SU-DHL-6 (cell line): Measurements from ENCODE around the gene NFIA.

Experiments
- H2AFZ ChIP-seq: fragments of 200-600 bp; sonication (generic); 2 replicates; pipeline ENCODE4 v1.6.1; 2014; ENCODE audit warnings: low read depth, mild to moderate bottlenecking, moderate library complexity, mixed read lengths, antibody characterized with exemption, low read length; ENCODE audit not compliant: severe bottlenecking
- H3F3A ChIP-seq: fragments of 200-600 bp; shearing (Covaris generic); 2 replicates; pipeline ENCODE4 v1.6.0; 2016; ENCODE audit warnings: antibody characterized with exemption, mild to moderate bottlenecking; ENCODE audit not compliant: insufficient read depth
- H3K27ac ChIP-seq: fragments of 200-600 bp; sonication (generic); 2 replicates; pipeline ENCODE4 v1.5.1; 2016; ENCODE audit warnings: low read depth, mild to moderate bottlenecking, low read length, moderate library complexity, mixed read lengths
- H3K27me3 ChIP-seq: fragments of 200-600 bp; sonication (generic), shearing (Covaris generic); 2 replicates; pipeline ENCODE4 v1.6.0; 2014; ENCODE audit warnings: mild to moderate bottlenecking, low read length
- H3K36me3 ChIP-seq: fragments of 200-600 bp; sonication (generic); 2 replicates; pipeline ENCODE4 v1.6.1; 2014; ENCODE audit warnings: mild to moderate bottlenecking, low read length, mixed read lengths
- H3K4me2 ChIP-seq: fragments of 300-600, 200-600 bp; shearing (Covaris generic), sonication (generic); 2 replicates; pipeline ENCODE4 v1.6.0; 2014; ENCODE audit warnings: low read length, low read depth, mild to moderate bottlenecking; ENCODE audit not compliant: poor library complexity, severe bottlenecking
- H3K4me3 ChIP-seq: fragments of 200-600 bp; sonication (generic); 2 replicates; pipeline ENCODE4 v1.5.1; 2014; ENCODE audit warnings: antibody characterized with exemption, low read length, mild to moderate bottlenecking, mixed read lengths; ENCODE audit not compliant: insufficient read depth, poor library complexity, severe bottlenecking
- H3K79me2 ChIP-seq: fragments of 200-600 bp; sonication (generic); 2 replicates; pipeline ENCODE4 v1.6.1; 2014; ENCODE audit warnings: mild to moderate bottlenecking, low read length, moderate library complexity; ENCODE audit not compliant: insufficient read depth
- H3K9ac ChIP-seq: fragments of 200-600 bp; sonication (generic); 2 replicates; pipeline ENCODE4 v1.7.0; 2014; ENCODE audit warnings: mild to moderate bottlenecking, low read length
- H3K9me2 ChIP-seq: fragments of 200-600 bp; sonication (generic); replicated peaks from 2 replicates; pipeline ENCODE4 v1.6.1; 2014; ENCODE audit warnings: low read length; ENCODE audit not compliant: insufficient read depth
- H3K9me3 ChIP-seq: fragments of 200-600 bp; sonication (generic); 2 replicates; pipeline ENCODE4 v1.6.1; 2014; ENCODE audit warnings: low read length, mixed read lengths; ENCODE audit not compliant: insufficient read depth
- H4K20me1 ChIP-seq: fragments of 200-600 bp; sonication (generic); 2 replicates; pipeline ENCODE4 v1.6.1; 2014; ENCODE audit warnings: low read depth, mild to moderate bottlenecking, antibody characterized with exemption, low read length, moderate library complexity, mixed read lengths
- CTCF ChIP-seq: fragments of 200-600 bp; sonication (generic); IDR thresholded peaks from one replicate; pipeline ENCODE4 v1.5.1; 2017; ENCODE audit warnings: antibody characterized with exemption, mild to moderate bottlenecking, low read length, moderate library complexity; ENCODE audit not compliant: insufficient read depth, poor library complexity, severe bottlenecking
- EZH2phosphoT487 ChIP-seq: fragments of 200-600 bp; sonication (generic), shearing (Covaris generic); conservative IDR thresholded peaks from 2 replicates; pipeline ENCODE4 v1.6.1; 2018; ENCODE audit warnings: mild to moderate bottlenecking, antibody characterized with exemption, low read length, moderate library complexity, mixed read lengths

Gene NFIA

DNA sequence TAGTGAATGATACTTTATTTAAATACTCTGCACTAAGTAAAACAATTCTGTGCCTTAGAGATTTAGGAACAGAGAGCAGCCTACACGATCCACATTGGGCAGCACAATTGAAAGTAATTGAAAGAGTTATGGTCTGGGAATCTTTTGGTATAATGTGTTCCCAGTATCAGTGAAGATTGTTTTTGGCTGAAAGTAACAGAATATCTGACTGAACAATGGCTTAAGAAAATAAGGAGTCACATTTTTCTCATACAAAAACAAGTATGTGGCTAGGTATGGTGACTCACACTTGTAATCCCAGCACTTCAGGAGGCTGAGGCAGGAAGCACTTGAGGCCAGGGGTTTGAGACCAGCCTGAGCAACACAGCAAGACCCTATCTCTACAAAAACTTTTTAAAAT lies 306.2 kb downstream of the NFIA start:
- H3K4me3 ChIP-seq, result no peak overlapping the region
- TF ChIP-seq EZH2phosphoT487 (no peak), CTCF (no peak)

GRCh38 chr1:61389194-61389925 lies 307.0 kb downstream of the NFIA start:
- TF ChIP-seq EZH2phosphoT487 (no peak), CTCF (no peak)

More for the DNA sequence above, 306.2 kb downstream of the NFIA start:
- H3K36me3 ChIP-seq, result peaks cover 11% of the 10 kb centered on the region; the same call in 1 of the 2 replicates
- H3K27me3 ChIP-seq, result no peaks in the 10 kb centered on the region
- no peaks in the 10 kb centered on the region for H3K79me2 ChIP-seq
- H3F3A ChIP-seq, result no peaks in the 10 kb centered on the region
- H3K9ac ChIP-seq, result no peak overlapping the region
- H3K27ac ChIP-seq, result no peak overlapping the region
- no peaks in the 10 kb centered on the region for H3K9me3 ChIP-seq
- no peak overlapping the region for H2AFZ ChIP-seq
- H3K9me2 ChIP-seq, result no peaks in the 10 kb centered on the region
- H4K20me1 ChIP-seq, result no peaks in the 10 kb centered on the region
- H3K4me2 ChIP-seq, result no peak overlapping the region

DNA sequence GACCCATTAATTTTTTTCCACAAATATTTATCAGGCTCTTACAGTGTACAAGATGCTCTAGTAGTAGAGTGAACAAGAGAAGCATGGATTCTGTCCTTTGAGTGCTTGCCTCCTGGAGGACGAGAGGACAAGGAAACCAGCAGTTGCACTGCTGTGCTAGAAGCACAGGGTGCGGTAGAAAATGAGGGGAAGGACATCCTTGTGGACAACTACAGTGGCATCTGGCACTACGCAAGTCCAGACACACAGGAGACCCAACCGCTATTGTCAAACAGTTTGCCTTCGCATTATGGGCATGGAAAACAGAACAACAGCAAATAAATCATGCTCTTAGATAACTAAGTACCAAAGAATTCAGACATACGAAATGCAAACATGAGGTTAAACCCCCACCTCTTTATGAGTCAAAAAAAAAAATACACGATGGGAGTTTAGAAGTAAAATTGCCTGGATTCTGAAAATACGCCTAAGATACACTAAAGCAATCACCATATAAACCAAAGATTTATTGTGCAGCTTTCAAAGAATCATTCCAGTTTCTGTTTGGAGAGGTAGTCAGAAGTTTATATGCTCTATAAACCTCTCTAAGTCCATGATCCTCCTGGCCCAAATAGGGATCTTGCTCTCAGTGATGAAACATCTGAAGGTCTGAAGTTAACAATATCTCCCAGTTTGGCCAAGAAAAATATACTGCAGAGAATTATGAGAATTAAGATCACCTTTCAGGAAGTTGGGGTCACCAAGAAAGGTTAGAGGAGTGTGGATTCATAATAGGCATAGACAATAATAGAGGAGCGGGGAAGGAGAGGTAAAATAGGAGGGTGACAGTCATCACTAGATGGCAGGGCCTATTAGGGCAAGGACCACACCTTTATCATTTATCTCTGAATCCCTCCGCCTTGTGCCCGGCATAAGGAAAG lies 307.8 kb downstream of the NFIA start:
- Histone ChIP-seq H3K9me3 (no peaks in the 10 kb centered on the region), H3K4me2 (no peak overlapping the region), H3K27ac (no peak overlapping the region), H4K20me1 (no peaks in the 10 kb centered on the region), H3K36me3 (peaks cover 11% of the 10 kb centered on the region; the same call in 1 of the 2 replicates), H2AFZ (no peak overlapping the region), H3K9ac (no peak overlapping the region), H3K9me2 (no peaks in the 10 kb centered on the region), H3K27me3 (no peaks in the 10 kb centered on the region), H3K79me2 (no peaks in the 10 kb centered on the region), H3K4me3 (no peak overlapping the region), H3F3A (no peaks in the 10 kb centered on the region)
- TF ChIP-seq EZH2phosphoT487, result no peak

More at GRCh38 chr1:61389194-61389925, 307.0 kb downstream of the NFIA start:
- Histone ChIP-seq H3K79me2 (no peaks in the 10 kb centered on the region), H3K9me2 (no peaks in the 10 kb centered on the region), H3K4me2 (no peak overlapping the region), H2AFZ (no peak overlapping the region), H3K9ac (no peak overlapping the region), H3K27me3 (no peaks in the 10 kb centered on the region), H3K9me3 (no peaks in the 10 kb centered on the region), H3K36me3 (peaks cover 11% of the 10 kb centered on the region; the same call in 1 of the 2 replicates), H3F3A (no peaks in the 10 kb centered on the region), H3K27ac (no peak overlapping the region), H4K20me1 (no peaks in the 10 kb centered on the region), H3K4me3 (no peak overlapping the region)
